T-helper 2 cell treated with Interferon-gamma antibody and Interleukin-4, amounts not matched to agents 5 μg/mL and 100 μg/mL, for 36 hours (primary cell): ENCODE data around the gene PCSK5.
A peak's percentile ranks its signal among the peaks of the same experiment; 100 is the strongest.

Source experiments
- DNase-seq: peaks from one replicate; pipeline ENCODE4 v3.0.0; 2021; ENCODE audit warnings: low spot score
- H3K27ac Mint-ChIP-seq: one replicate; pipeline ENCODE4 v1.8.0; 2021; ENCODE audit warnings: mild to moderate bottlenecking, mixed read lengths
- H3K27me3 Mint-ChIP-seq: one replicate; pipeline ENCODE4 v1.8.0; 2021; ENCODE audit warnings: low read depth, mixed read lengths
- H3K36me3 Mint-ChIP-seq: one replicate; pipeline ENCODE4 v1.8.0; 2021; ENCODE audit warnings: low read depth, mixed read lengths
- H3K4me1 Mint-ChIP-seq: one replicate; pipeline ENCODE4 v1.8.0; 2021; ENCODE audit warnings: low read depth, mixed read lengths
- H3K4me3 Mint-ChIP-seq: one replicate; pipeline ENCODE4 v1.8.0; 2022; ENCODE audit warnings: mild to moderate bottlenecking, moderate library complexity, mixed read lengths
- H3K9me3 Mint-ChIP-seq: one replicate; pipeline ENCODE4 v1.8.0; 2021; ENCODE audit warnings: mixed read lengths

The PCSK5 gene

DNA sequence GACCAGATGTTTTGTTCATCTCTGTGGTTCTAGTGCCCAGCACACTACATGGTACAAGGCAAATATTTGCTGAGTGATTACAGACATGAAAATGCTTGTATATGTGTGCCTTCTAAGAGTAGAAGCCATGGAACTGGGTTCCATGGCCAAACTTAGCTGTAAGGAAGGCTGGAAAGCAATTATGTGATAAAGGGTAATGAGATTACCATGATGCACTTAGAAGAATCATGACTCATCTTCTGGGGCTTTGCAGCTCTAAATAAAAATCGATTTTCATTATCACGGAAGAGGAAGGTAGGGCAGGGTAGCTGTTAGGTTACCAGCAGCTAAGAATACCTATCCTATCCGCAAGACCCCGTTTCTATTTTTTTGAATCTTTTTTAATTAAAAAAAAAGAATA is 475.8 kb downstream of the PCSK5 start:
- H3K9me3 Mint-ChIP-seq = no peaks in the 10 kb centered on the region
- no peak for DNase-seq
- no peaks in the 10 kb centered on the region for H3K36me3 Mint-ChIP-seq
- no peaks in the 10 kb centered on the region for H3K27me3 Mint-ChIP-seq
- no peaks in the 10 kb centered on the region for H3K4me1 Mint-ChIP-seq
- H3K4me3 Mint-ChIP-seq = no peak overlapping the region
- no peak overlapping the region for H3K27ac Mint-ChIP-seq

DNA sequence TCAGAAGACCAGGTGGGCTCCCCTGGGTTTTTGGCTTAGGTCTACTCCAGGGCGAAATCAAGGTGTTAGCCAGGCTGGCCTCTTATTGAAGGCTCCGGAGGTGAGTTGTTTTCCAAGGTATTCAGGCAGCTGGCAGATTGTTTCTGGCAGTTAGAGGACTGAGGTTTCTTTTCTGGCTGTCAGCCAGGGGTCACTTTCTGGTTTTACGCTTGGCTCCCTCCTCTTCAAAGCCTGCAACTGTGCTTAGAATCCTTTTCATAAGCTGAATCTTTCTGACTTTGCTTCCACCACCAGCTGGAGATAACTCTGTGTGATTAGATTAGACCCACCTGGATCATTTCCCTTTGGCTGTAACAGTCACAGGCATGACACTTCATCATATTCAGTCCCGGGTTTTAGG is 479.1 kb downstream of the PCSK5 start:
- Mint-ChIP-seq H3K27ac (no peak overlapping the region), H3K36me3 (no peaks in the 10 kb centered on the region), H3K4me1 (no peaks in the 10 kb centered on the region), H3K27me3 (no peaks in the 10 kb centered on the region), H3K4me3 (no peak overlapping the region), H3K9me3 (no peaks in the 10 kb centered on the region)
- DNase-seq = no peak

GRCh38 chr9:76370396-76371023 is 480.0 kb downstream of the PCSK5 start:
- H3K27me3 Mint-ChIP-seq = no peaks in the 10 kb centered on the region
- H3K36me3 Mint-ChIP-seq = no peaks in the 10 kb centered on the region
- DNase-seq = no peak
- no peak overlapping the region for H3K27ac Mint-ChIP-seq
- no peak overlapping the region for H3K4me3 Mint-ChIP-seq
- H3K9me3 Mint-ChIP-seq = no peaks in the 10 kb centered on the region
- no peaks in the 10 kb centered on the region for H3K4me1 Mint-ChIP-seq

DNA sequence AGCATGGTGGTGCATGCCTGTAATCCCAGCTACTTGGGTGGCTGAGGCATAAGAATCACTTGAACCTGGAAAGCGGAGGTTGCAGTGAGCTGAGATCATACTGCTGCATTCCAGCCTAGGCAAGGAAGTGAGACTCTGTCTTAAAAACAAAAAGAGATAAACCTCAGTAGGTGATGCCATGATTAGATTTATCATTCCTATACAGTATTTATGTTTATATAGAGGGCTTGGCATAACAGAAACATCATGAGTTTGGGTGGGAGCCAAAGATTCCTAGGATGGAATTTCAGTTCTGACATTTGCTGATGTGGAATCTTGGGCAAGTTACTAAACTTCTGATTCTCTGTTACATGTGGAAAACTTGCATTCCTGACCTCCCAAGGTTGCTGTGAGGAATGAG is 481.4 kb downstream of the PCSK5 start:
- Mint-ChIP-seq H3K9me3 (no peaks in the 10 kb centered on the region), H3K36me3 (no peaks in the 10 kb centered on the region), H3K27ac (no peak overlapping the region), H3K27me3 (no peaks in the 10 kb centered on the region), H3K4me1 (no peaks in the 10 kb centered on the region), H3K4me3 (no peak overlapping the region)
- no peak for DNase-seq

DNA sequence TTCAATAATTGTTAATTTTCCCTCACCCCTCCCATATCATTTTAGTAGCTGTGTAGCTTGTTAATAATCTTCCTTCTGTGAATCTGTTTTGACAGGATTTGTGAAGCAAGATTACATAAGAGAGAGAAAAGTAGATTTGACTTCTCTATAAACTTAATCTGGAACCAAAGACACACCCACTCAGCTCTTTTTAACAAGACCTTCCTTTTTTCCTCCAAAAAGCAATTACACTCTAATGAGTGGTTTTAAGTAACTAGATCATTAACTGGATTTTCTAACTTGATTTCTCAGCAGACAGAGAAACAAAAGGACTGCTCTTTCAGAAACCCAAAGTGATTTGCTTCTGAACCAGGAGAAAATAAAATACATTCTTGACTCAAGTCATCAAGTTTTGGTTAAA is 481.9 kb downstream of the PCSK5 start:
- no peaks in the 10 kb centered on the region for H3K27me3 Mint-ChIP-seq
- H3K27ac Mint-ChIP-seq = no peak overlapping the region
- H3K36me3 Mint-ChIP-seq = no peaks in the 10 kb centered on the region
- H3K9me3 Mint-ChIP-seq = no peaks in the 10 kb centered on the region
- H3K4me1 Mint-ChIP-seq = no peaks in the 10 kb centered on the region
- DNase-seq = no peak
- H3K4me3 Mint-ChIP-seq = no peak overlapping the region

DNA sequence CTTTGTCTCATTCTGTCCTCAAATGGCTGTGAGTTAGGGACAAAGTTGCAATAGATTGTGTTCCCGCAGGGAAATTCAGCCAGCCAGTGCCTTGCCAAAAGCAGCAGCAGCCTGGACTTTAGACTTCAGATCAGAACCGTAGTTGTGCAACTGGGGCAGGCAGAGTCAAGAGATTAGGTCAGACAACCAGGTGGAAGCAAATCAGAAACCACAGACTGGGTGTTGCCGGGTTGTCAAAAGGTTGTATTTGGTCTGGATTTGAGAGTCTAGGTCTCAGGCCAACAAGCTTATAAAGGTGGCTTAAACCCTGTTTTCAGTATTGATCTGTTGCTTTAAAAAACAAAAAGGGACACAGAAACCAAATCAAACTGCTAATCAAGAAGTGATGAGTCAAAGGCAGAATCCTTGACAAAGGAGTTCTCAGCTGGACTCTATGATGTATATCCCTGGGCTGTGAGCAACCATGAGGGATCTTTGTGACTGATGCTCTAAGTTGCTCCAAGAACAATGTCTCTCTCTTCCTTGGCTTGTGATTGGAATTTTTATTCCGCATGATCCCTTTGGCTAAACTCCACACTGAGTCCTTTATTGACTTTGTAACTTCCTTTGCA is 482.8 kb downstream of the PCSK5 start:
- Mint-ChIP-seq H3K4me3 (no peak overlapping the region), H3K9me3 (no peaks in the 10 kb centered on the region), H3K36me3 (no peaks in the 10 kb centered on the region), H3K4me1 (no peaks in the 10 kb centered on the region), H3K27ac (no peak overlapping the region), H3K27me3 (no peaks in the 10 kb centered on the region)
- no peak for DNase-seq

DNA sequence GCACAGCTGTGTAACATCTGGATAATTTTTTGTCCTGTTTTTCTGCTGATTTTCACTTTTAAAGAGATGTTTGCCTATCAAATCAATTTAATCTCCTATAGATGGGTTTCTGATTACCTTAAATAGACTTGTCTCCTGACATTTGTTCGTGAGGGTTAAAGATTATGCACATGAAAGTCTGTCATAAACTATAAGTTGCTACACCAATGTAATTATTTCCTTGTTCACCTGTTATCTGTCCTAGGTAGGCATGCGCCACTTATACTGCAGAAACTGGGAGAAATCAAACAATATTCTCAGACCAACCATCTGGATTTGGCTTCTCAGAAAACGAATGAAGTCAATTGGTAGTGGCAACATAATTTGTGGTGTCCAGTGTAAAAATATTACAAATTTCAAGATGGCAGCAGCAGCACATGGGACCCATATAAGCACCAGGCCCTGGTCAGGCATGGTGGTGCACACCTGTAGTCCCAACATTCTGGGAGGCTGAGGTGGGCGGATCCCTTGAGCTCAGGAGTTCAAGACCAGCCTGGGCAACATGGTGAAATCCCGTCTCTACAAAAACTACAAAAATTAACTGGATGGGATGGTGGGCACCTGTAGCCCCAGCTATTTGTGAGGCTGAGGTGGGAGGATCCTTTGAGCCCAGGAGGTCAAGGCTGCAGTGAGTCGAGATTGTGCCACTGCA is 483.5 kb downstream of the PCSK5 start:
- no peaks in the 10 kb centered on the region for H3K36me3 Mint-ChIP-seq
- no peak overlapping the region for H3K4me3 Mint-ChIP-seq
- H3K9me3 Mint-ChIP-seq = no peaks in the 10 kb centered on the region
- H3K27ac Mint-ChIP-seq = no peak overlapping the region
- DNase-seq = no peak
- H3K27me3 Mint-ChIP-seq = no peaks in the 10 kb centered on the region
- no peaks in the 10 kb centered on the region for H3K4me1 Mint-ChIP-seq

- no peak overlapping the region for H3K4me3 Mint-ChIP-seq
- no peak for DNase-seq
- H3K27ac Mint-ChIP-seq = no peak overlapping the region
- no peaks in the 10 kb centered on the region for H3K9me3 Mint-ChIP-seq
- H3K27me3 Mint-ChIP-seq = no peaks in the 10 kb centered on the region
- no peaks in the 10 kb centered on the region for H3K36me3 Mint-ChIP-seq
- no peaks in the 10 kb centered on the region for H3K4me1 Mint-ChIP-seq
Observed at GRCh38 chr9:76374783-76375559, 484.5 kb downstream of the PCSK5 start.

- H3K4me1 Mint-ChIP-seq = no peaks in the 10 kb centered on the region
- H3K9me3 Mint-ChIP-seq = no peaks in the 10 kb centered on the region
- H3K36me3 Mint-ChIP-seq = peaks cover 2% of the 10 kb centered on the region
- no peak overlapping the region for H3K4me3 Mint-ChIP-seq
- H3K27me3 Mint-ChIP-seq = no peaks in the 10 kb centered on the region
- no peak overlapping the region for H3K27ac Mint-ChIP-seq
- DNase-seq = no peak
Observed at GRCh38 chr9:76377791-76378190, 487.3 kb downstream of the PCSK5 start.

GRCh38 chr9:76378367-76379073 is 488.0 kb downstream of the PCSK5 start:
- Mint-ChIP-seq H3K4me3 (no peak overlapping the region), H3K27me3 (no peaks in the 10 kb centered on the region), H3K9me3 (no peaks in the 10 kb centered on the region), H3K27ac (no peak overlapping the region), H3K4me1 (no peaks in the 10 kb centered on the region), H3K36me3 (peaks cover 4% of the 10 kb centered on the region)
- no peak for DNase-seq

GRCh38 chr9:76379494-76379893 is 489.0 kb downstream of the PCSK5 start:
- no peak for DNase-seq
- Mint-ChIP-seq H3K27ac (no peak overlapping the region), H3K36me3 (peaks cover 5% of the 10 kb centered on the region), H3K27me3 (no peaks in the 10 kb centered on the region), H3K4me1 (no peaks in the 10 kb centered on the region), H3K4me3 (no peak overlapping the region), H3K9me3 (no peaks in the 10 kb centered on the region)

GRCh38 chr9:76390656-76391055 is 500.2 kb downstream of the PCSK5 start:
- DNase-seq = no peak
- no peaks in the 10 kb centered on the region for H3K27me3 Mint-ChIP-seq
- H3K4me3 Mint-ChIP-seq = no peak overlapping the region
- no peak overlapping the region for H3K27ac Mint-ChIP-seq
- H3K4me1 Mint-ChIP-seq = peaks cover 29% of the 10 kb centered on the region
- H3K36me3 Mint-ChIP-seq = peaks cover 36% of the 10 kb centered on the region
- no peaks in the 10 kb centered on the region for H3K9me3 Mint-ChIP-seq

GRCh38 chr9:76394195-76394959 is 503.9 kb downstream of the PCSK5 start, which contains the start of gene RFK:
RFK (minus strand) TSS chr9:76394426; CDS start chr9:76394171, 255 bp downstream.
- peak; percentile 89 for DNase-seq
- H3K4me1 Mint-ChIP-seq = peaks cover 27% of the 10 kb centered on the region
- H3K27ac Mint-ChIP-seq = peak within 1 kb of the TSS; percentile 99
- H3K9me3 Mint-ChIP-seq = no peaks in the 10 kb centered on the region
- H3K36me3 Mint-ChIP-seq = peaks cover 23% of the 10 kb centered on the region
- peak within 1 kb of the TSS; percentile 99 for H3K4me3 Mint-ChIP-seq
- H3K27me3 Mint-ChIP-seq = no peaks in the 10 kb centered on the region
